Frontal cortex (tissue), 4 donors: ENCODE results near the gene NTM. TPM values are rescaled to one million over a fixed set of nuclear protein-coding genes. Genes with fewer than 3 reads are reported as not detected.

Source experiments
- DNase-seq, 2 donors: peaks; one replicate each; pipeline ENCODE4 v3.0.0; 2012; ENCODE audit warnings: low spot score in 2 of 2
- FAIRE-seq: peaks from 2 replicates; lab custom pipeline; 2012; peaks lifted over from hg19 to GRCh38; lab: Jason Lieb, UNC
- total RNA-seq: library from RNA; depleted of rRNA; stranded (reverse); fragments of >200 nt; gene quantifications from one replicate; pipeline ENCODE4 v1.2.3, GENCODE V29; 2014
- donor health status: control.
- donor health status: control.
- donor health status: control.

NTM gene
- total RNA-seq, 1 donor from 2014 or later = 119 TPM

- DNase-seq = no peak
Observed at GRCh38 chr11:131616481-131617140, 246.2 kb downstream of the NTM start.

GRCh38 chr11:131618201-131618600, 247.8 kb downstream of the NTM start:
- DNase-seq (no peak), FAIRE-seq (no peak)

More at GRCh38 chr11:131616481-131617140, 246.2 kb downstream of the NTM start:
- FAIRE-seq = no peak

GRCh38 chr11:131622193-131622592, 251.8 kb downstream of the NTM start:
- DNase-seq (no peak), FAIRE-seq (no peak)

- FAIRE-seq = no peak
- no peak for DNase-seq
Observed at GRCh38 chr11:131624531-131624930, 254.1 kb downstream of the NTM start.

- FAIRE-seq (no peak), DNase-seq (no peak)
Observed at GRCh38 chr11:131626788-131627187, 256.4 kb downstream of the NTM start.

GRCh38 chr11:131628739-131629138, 258.3 kb downstream of the NTM start:
- no peak for DNase-seq
- no peak for FAIRE-seq

- FAIRE-seq = no peak
- no peak for DNase-seq
Observed at GRCh38 chr11:131629925-131630540, 259.6 kb downstream of the NTM start.

- FAIRE-seq (no peak), DNase-seq (no peak)
Observed at GRCh38 chr11:131632971-131633370, 262.6 kb downstream of the NTM start.

- DNase-seq = no peak
- no peak for FAIRE-seq
Observed at GRCh38 chr11:131633921-131634715, 263.7 kb downstream of the NTM start.

GRCh38 chr11:131637469-131638175, 267.2 kb downstream of the NTM start:
- FAIRE-seq = no peak
- no peak for DNase-seq

- FAIRE-seq = no peak
- DNase-seq = no peak
Observed at GRCh38 chr11:131638889-131639288, 268.5 kb downstream of the NTM start.

GRCh38 chr11:131640320-131640719, 269.9 kb downstream of the NTM start:
- DNase-seq = no peak
- no peak for FAIRE-seq

GRCh38 chr11:131642756-131643531, 272.5 kb downstream of the NTM start:
- no peak for FAIRE-seq
- no peak for DNase-seq

GRCh38 chr11:131644204-131644795, 273.9 kb downstream of the NTM start:
- no peak for FAIRE-seq
- DNase-seq = no peak

GRCh38 chr11:131645237-131645636, 274.8 kb downstream of the NTM start:
- no peak for FAIRE-seq
- DNase-seq = no peak

GRCh38 chr11:131649856-131650255, 279.4 kb downstream of the NTM start:
- no peak for DNase-seq
- no peak for FAIRE-seq

- FAIRE-seq (no peak), DNase-seq (no peak)
Observed at GRCh38 chr11:131652231-131652630, 281.8 kb downstream of the NTM start.

GRCh38 chr11:131653260-131653659, 282.8 kb downstream of the NTM start:
- FAIRE-seq (no peak), DNase-seq (no peak)

GRCh38 chr11:131654849-131655248, 284.4 kb downstream of the NTM start:
- FAIRE-seq = no peak

More at GRCh38 chr11:131654849-131655248, 284.4 kb downstream of the NTM start:
- no peak for DNase-seq
